Measurements from ENCODE around the gene ARHGAP24. TPM values are rescaled to one million over a fixed set of nuclear protein-coding genes. Genes with fewer than 3 reads are reported as not detected.

The ARHGAP24 gene
- polyA plus RNA-seq, 3 donors: 12.5 to 32.0 (median 18.8) TPM

DNA sequence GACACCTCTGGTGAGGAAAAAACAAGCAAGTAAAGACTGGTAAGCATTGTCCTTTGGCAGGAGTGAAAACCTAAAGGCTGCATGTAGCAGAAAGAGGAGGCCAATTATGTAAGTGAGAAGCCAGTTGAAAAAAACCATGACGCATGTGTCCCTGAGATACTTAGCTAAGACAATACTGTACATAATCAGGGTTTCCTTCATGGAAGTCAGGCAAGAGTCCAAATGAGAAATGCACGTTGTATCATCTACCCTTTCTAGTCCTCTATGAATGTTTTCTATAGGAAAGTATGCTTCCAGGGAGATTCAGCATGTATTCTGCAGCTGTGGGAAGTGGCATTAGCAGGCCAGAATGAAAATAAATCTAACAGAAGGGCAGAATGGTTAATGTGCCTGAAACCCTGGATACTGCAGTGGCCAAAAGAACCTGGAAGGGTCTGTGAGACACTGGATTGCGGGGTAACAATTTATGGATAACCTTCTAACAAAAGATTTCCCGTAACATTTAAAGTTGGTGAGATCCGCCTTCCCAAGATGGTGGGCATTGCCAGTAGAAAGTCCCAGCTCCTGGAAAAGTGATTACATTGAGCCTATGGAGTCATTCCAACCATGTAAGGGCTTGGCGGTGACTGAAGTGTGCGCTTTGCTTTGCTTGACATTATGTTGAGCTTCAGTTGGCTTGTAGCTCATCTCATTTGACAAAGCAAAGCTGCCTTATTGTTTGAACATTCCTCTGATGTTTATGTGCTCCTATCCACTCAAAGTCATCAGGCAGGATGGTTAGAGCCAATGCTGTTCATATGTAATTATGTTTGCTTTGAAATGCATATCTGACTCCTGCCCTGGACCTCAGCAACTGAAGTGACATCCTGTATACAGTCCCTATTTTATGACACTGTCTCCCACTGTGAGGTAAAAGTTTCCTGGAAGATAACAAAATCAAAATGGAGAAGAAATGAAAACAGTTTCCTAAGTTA lies 200.4 kb downstream of the ARHGAP24 start:
- H3K4me1 ChIP-seq (ENCODE audit: control insufficient read depth in 1 of 2, insufficient read depth in 2 of 2, low read length in 2 of 2): peaks cover 35 to 50% of the 10 kb centered on the region in 2 donors
- peaks cover 0 to 5% of the 10 kb centered on the region in 2 donors for H3K36me3 ChIP-seq (replicated peaks in 1 of 2; ENCODE audit: control insufficient read depth in 1 of 2, insufficient read depth in 2 of 2, low read length in 2 of 2)
- TF ChIP-seq, protein P1, sequence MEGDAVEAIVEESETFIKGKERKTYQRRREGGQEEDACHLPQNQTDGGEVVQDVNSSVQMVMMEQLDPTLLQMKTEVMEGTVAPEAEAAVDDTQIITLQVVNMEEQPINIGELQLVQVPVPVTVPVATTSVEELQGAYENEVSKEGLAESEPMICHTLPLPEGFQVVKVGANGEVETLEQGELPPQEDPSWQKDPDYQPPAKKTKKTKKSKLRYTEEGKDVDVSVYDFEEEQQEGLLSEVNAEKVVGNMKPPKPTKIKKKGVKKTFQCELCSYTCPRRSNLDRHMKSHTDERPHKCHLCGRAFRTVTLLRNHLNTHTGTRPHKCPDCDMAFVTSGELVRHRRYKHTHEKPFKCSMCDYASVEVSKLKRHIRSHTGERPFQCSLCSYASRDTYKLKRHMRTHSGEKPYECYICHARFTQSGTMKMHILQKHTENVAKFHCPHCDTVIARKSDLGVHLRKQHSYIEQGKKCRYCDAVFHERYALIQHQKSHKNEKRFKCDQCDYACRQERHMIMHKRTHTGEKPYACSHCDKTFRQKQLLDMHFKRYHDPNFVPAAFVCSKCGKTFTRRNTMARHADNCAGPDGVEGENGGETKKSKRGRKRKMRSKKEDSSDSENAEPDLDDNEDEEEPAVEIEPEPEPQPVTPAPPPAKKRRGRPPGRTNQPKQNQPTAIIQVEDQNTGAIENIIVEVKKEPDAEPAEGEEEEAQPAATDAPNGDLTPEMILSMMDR (IDR thresholded peaks at IDR 0.05): no peak
- intact Hi-C loops (cut with micrococcal nuclease): no loop called here
- no peaks in the 10 kb centered on the region for H3K27me3 ChIP-seq (ENCODE audit: control insufficient read depth in 2 of 2, insufficient read depth in 2 of 2, low read length in 2 of 2)
- H2AFZ ChIP-seq (ENCODE audit: insufficient read depth, low read depth, low read length, poor library complexity, severe bottlenecking): no peak overlapping the region
- H3K4me1 Mint-ChIP-seq: peaks cover 51% of the 10 kb centered on the region
- no peaks in the 10 kb centered on the region for H4K20me1 ChIP-seq (ENCODE audit: insufficient read depth, low read length)
- H3K4me3 ChIP-seq (replicated peaks in 1 of 3; ENCODE audit: low read depth in 2 of 3, low read length in 3 of 3): no peak overlapping the region
- H3K9me3 ChIP-seq (replicated peaks in 1 of 2; ENCODE audit: control insufficient read depth in 1 of 2, insufficient read depth in 1 of 2, low read length in 2 of 2): no peaks in the 10 kb centered on the region
- H3K27me3 Mint-ChIP-seq (ENCODE audit: low read depth in 3 of 3): no peaks in the 10 kb centered on the region
- no peak for DNase-seq
- no peak overlapping the region for H3K27ac ChIP-seq (ENCODE audit: low read depth in 1 of 2, low read length in 2 of 2)
- H3K36me3 Mint-ChIP-seq: peaks cover 12 to 23% of the 10 kb centered on the region in 2 donors
- no peak overlapping the region for H3K9ac ChIP-seq (ENCODE audit: insufficient read depth, low read length, poor library complexity, severe bottlenecking)
- no peaks in the 10 kb centered on the region for H3K79me2 ChIP-seq (ENCODE audit: insufficient read depth, low read length)
- peaks cover 0 to 4% (median 0%) of the 10 kb centered on the region in 7 donors for H3K9me3 Mint-ChIP-seq
- H3K4me2 ChIP-seq (replicated peaks; ENCODE audit: extremely low read depth, low read length, poor library complexity, severe bottlenecking): no peak overlapping the region
- H3K4me3 Mint-ChIP-seq: no peak overlapping the region
- WGBS (ENCODE audit: insufficient coverage): 100% methylated on average over 5 of the region's 7 CpGs
- no peak overlapping the region for H3K27ac Mint-ChIP-seq

GRCh38 chr4:85676050-85676425 lies 201.1 kb downstream of the ARHGAP24 start:
- no peaks in the 10 kb centered on the region for H3K9me3 ChIP-seq (replicated peaks in 1 of 2; ENCODE audit: control insufficient read depth in 1 of 2, insufficient read depth in 1 of 2, low read length in 2 of 2)
- TF ChIP-seq, protein P1 (IDR thresholded peaks at IDR 0.05): no peak
- no peak overlapping the region for H3K4me3 ChIP-seq (replicated peaks in 1 of 3; ENCODE audit: low read depth in 2 of 3, low read length in 3 of 3)
- DNase-seq: no peak
- H2AFZ ChIP-seq (ENCODE audit: insufficient read depth, low read depth, low read length, poor library complexity, severe bottlenecking): no peak overlapping the region
- no peaks in the 10 kb centered on the region for H4K20me1 ChIP-seq (ENCODE audit: insufficient read depth, low read length)
- no peak overlapping the region for H3K9ac ChIP-seq (ENCODE audit: insufficient read depth, low read length, poor library complexity, severe bottlenecking)
- peaks cover 42 to 55% of the 10 kb centered on the region in 2 donors for H3K4me1 ChIP-seq (ENCODE audit: control insufficient read depth in 1 of 2, insufficient read depth in 2 of 2, low read length in 2 of 2)
- intact Hi-C loops (cut with micrococcal nuclease): no loop called here
- peaks cover 51% of the 10 kb centered on the region for H3K4me1 Mint-ChIP-seq
- peaks cover 0 to 4% (median 0%) of the 10 kb centered on the region in 7 donors for H3K9me3 Mint-ChIP-seq
- peaks cover 0 to 5% of the 10 kb centered on the region in 2 donors for H3K36me3 ChIP-seq (replicated peaks in 1 of 2; ENCODE audit: control insufficient read depth in 1 of 2, insufficient read depth in 2 of 2, low read length in 2 of 2)
- no peaks in the 10 kb centered on the region for H3K27me3 Mint-ChIP-seq (ENCODE audit: low read depth in 3 of 3)
- peaks cover 12 to 23% of the 10 kb centered on the region in 2 donors for H3K36me3 Mint-ChIP-seq
- no CpG with 5 or more reads among the region's 1 CpG for WGBS (ENCODE audit: insufficient coverage)
- no peaks in the 10 kb centered on the region for H3K27me3 ChIP-seq (ENCODE audit: control insufficient read depth in 2 of 2, insufficient read depth in 2 of 2, low read length in 2 of 2)
- no peak overlapping the region for H3K27ac Mint-ChIP-seq
- no peak overlapping the region for H3K4me2 ChIP-seq (replicated peaks; ENCODE audit: extremely low read depth, low read length, poor library complexity, severe bottlenecking)
- H3K4me3 Mint-ChIP-seq: no peak overlapping the region
- H3K79me2 ChIP-seq (ENCODE audit: insufficient read depth, low read length): no peaks in the 10 kb centered on the region
- H3K27ac ChIP-seq (ENCODE audit: low read depth in 1 of 2, low read length in 2 of 2): no peak overlapping the region

All from CD14-positive monocyte (primary cell).